Gastrocnemius medialis (tissue), 4 donors: ENCODE measurements around the gene ZNF221.

Experiments used
- POLR2A ChIP-seq, 2 donors: fragments of 450-650 bp; IDR thresholded peaks; one replicate each; pipeline ENCODE4 v1.6.1; 2017; ENCODE audit warnings: antibody characterized with exemption in 2 of 2, mild to moderate bottlenecking in 2 of 2, moderate library complexity in 2 of 2
- TF ChIP-seq, protein P1 (sequence below), 5 experiments: fragments of 450-650 bp in 3 of 5; fragments of 200-600 bp in 2 of 5; sonication (generic) in 2 of 5; IDR thresholded peaks in 4 of 5; conservative IDR thresholded peaks in 1 of 5; 1 replicate in 4 of 5; 2 replicates in 1 of 5; pipeline ENCODE4 v1.5.1; 2016 to 2019; ENCODE audit warnings: antibody characterized with exemption in 5 of 5, mild to moderate bottlenecking in 3 of 5, moderate library complexity in 3 of 5

DNA sequence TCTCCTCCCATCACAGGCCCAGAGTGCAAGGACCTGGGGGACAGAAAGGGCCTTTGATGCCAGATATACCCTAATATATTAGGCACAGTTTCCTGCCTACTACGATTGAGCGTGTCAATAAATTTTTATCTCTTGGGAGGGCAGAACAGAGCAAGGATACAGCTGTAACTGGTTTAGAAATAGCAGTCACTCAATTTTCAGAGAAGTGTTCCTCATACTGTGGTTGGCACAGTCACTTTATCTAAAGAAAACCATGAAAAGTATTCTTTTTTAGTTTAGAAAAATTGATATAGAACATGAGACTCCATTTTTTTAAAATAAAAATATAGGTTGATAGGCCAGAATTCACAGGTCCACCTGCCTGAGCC is 32.5 kb downstream of the ZNF221 start:
- TF ChIP-seq, protein P1, sequence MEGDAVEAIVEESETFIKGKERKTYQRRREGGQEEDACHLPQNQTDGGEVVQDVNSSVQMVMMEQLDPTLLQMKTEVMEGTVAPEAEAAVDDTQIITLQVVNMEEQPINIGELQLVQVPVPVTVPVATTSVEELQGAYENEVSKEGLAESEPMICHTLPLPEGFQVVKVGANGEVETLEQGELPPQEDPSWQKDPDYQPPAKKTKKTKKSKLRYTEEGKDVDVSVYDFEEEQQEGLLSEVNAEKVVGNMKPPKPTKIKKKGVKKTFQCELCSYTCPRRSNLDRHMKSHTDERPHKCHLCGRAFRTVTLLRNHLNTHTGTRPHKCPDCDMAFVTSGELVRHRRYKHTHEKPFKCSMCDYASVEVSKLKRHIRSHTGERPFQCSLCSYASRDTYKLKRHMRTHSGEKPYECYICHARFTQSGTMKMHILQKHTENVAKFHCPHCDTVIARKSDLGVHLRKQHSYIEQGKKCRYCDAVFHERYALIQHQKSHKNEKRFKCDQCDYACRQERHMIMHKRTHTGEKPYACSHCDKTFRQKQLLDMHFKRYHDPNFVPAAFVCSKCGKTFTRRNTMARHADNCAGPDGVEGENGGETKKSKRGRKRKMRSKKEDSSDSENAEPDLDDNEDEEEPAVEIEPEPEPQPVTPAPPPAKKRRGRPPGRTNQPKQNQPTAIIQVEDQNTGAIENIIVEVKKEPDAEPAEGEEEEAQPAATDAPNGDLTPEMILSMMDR (IDR thresholded peaks at IDR 0.05 in 4 of 5, conservative IDR thresholded peaks at IDR 0.05 in 1 of 5) = no peak
- TF ChIP-seq POLR2A (IDR thresholded peaks at IDR 0.05) = no peak
